Lung (tissue), 12 donors: Measurements from ENCODE around the gene RPS15A. TPM values are rescaled to one million over a fixed set of nuclear protein-coding genes. Genes with fewer than 3 reads are reported as not detected.
"Not testable (repeated sequence)": the region's sequence is repeated elsewhere in the genome, so short reads cannot be mapped to it uniquely, and the experiment has no call there.

Experiments
- ATAC-seq: fragments of 200-7000 bp; cut with Tn5 transposase; one replicate; pipeline ENCODE4 v1.9.1; 2020; ENCODE audit warnings: moderate number of reproducible peaks; ENCODE audit not compliant: insufficient read depth, low FRiP score
- DNase-seq, 3 donors: peaks; one replicate each; pipeline ENCODE4 v3.0.0-alpha.2; 2013 to 2017
- H3K27ac ChIP-seq, 2 donors: one replicate each; pipeline ENCODE4 v1.5.1; 2013; ENCODE audit warnings: mild to moderate bottlenecking in 2 of 2, moderate library complexity in 2 of 2, control low read depth in 1 of 2, inconsistent platforms in 1 of 2, low read depth in 1 of 2, low read length in 1 of 2
- H3K27me3 ChIP-seq, 3 donors: one replicate each; pipeline ENCODE4 v1.5.1; 2013; ENCODE audit warnings: low read length in 2 of 3; ENCODE audit not compliant: control insufficient read depth in 3 of 3, insufficient read depth in 3 of 3
- H3K36me3 ChIP-seq, 4 donors: one replicate each; pipeline ENCODE4 v1.5.1; 2013; ENCODE audit warnings: low read length in 4 of 4, mild to moderate bottlenecking in 1 of 4, moderate library complexity in 1 of 4; ENCODE audit not compliant: control insufficient read depth in 4 of 4, insufficient read depth in 4 of 4
- H3K4me1 ChIP-seq, 5 donors: one replicate each; pipeline ENCODE4 v1.5.1; 2013; ENCODE audit warnings: low read length in 5 of 5, mild to moderate bottlenecking in 2 of 5, moderate library complexity in 1 of 5; ENCODE audit not compliant: control insufficient read depth in 5 of 5, insufficient read depth in 5 of 5
- H3K4me3 ChIP-seq: one replicate; pipeline ENCODE4 v1.5.1; 2013; ENCODE audit warnings: mild to moderate bottlenecking, control low read depth, moderate library complexity
- H3K9ac ChIP-seq, 2 donors: one replicate each; pipeline ENCODE4 v1.5.1; 2013; ENCODE audit warnings: low read length in 2 of 2, control low read depth in 1 of 2; ENCODE audit not compliant: insufficient read depth in 1 of 2
- H3K9me3 ChIP-seq, 4 donors: one replicate each; pipeline ENCODE4 v1.5.1; 2013; ENCODE audit warnings: low read length in 3 of 4, mild to moderate bottlenecking in 1 of 4, moderate library complexity in 1 of 4; ENCODE audit not compliant: control insufficient read depth in 4 of 4, insufficient read depth in 3 of 4
- CTCF ChIP-seq: IDR thresholded peaks from 2 replicates; pipeline ENCODE4 v1.5.1; 2012; ENCODE audit warnings: mild to moderate bottlenecking; ENCODE audit errors: control extremely low read depth, extremely low read depth
- WGBS, 2 donors: extraction: QIAGEN DNeasy Blood & Tissue Kit; methylation state at CpG; one replicate each; pipeline ENCODE4 v1.1.7; 2013; 5-methylcytosine and 5-hydroxymethylcytosine counted together
- polyA plus RNA-seq, 2 donors: library from polyadenylated mRNA; stranded (reverse); fragments of 200-250 nt; gene quantifications; one replicate each; pipeline ENCODE4 v1.2.1, GENCODE V29; 2013
- total RNA-seq, 2 donors: library from RNA; depleted of rRNA in 1 of 2; stranded (reverse); fragments of >200 nt in 1 of 2; gene quantifications; one replicate each; pipeline ENCODE4 v1.2.1, GENCODE V29; 2014 to 2021
- donor health status: control.
- donor health status: control.
- donor health status: Bipolar disorder and iron deficiency.
- donor health status: healthy.
- donor health status: DM: yes; HTN: yes; CAD: no.

The RPS15A gene
- total and polyA plus RNA-seq, 4 donors: 887 to 3,620 (median 2,162) TPM

- no peak for TF ChIP-seq CTCF
- DNase-seq: no peak
- peaks cover 29 to 47% (median 40%) of the 10 kb centered on the region in 4 donors for H3K36me3 ChIP-seq
Observed at GRCh38 chr16:18782697-18783429, 7.3 kb downstream of the RPS15A start.

GRCh38 chr16:18781232-18781631 is 8.9 kb downstream of the RPS15A start:
- ATAC-seq, H3K27me3 ChIP-seq, H3K9me3 ChIP-seq, H3K9ac ChIP-seq, H3K4me3 ChIP-seq, H3K27ac ChIP-seq, DNase-seq: not testable (repeated sequence)
- WGBS, 2 donors: 87 to 90% methylated on average over 5 to 6 of the region's 6 CpGs
- peaks cover 25 to 33% (median 30%) of the 10 kb centered on the region in 4 donors for H3K36me3 ChIP-seq
- peaks cover 1 to 11% (median 4%) of the 10 kb centered on the region in 5 donors for H3K4me1 ChIP-seq

More at GRCh38 chr16:18782697-18783429, 7.3 kb downstream of the RPS15A start:
- 89 to 90% methylated on average over 8 of the region's 8 CpGs for WGBS, 2 donors
- Histone ChIP-seq H3K4me3 (no peak overlapping the region), H3K27ac (no peak overlapping the region), H3K9me3 (no peaks in the 10 kb centered on the region), H3K4me1 (peaks cover 10 to 19% (median 12%) of the 10 kb centered on the region in 5 donors), H3K27me3 (no peaks in the 10 kb centered on the region), H3K9ac (no peak overlapping the region)
- ATAC-seq: no peak

- not testable (repeated sequence) for H3K4me3 ChIP-seq, DNase-seq, H3K27ac ChIP-seq, H3K4me1 ChIP-seq, H3K9me3 ChIP-seq, H3K27me3 ChIP-seq, H3K9ac ChIP-seq, ATAC-seq
- H3K36me3 ChIP-seq: peaks cover 18 to 27% (median 25%) of the 10 kb centered on the region in 4 donors
- 72 to 76% methylated on average over 7 to 8 of the region's 8 CpGs for WGBS, 2 donors
Observed at GRCh38 chr16:18780460-18781026, 9.6 kb downstream of the RPS15A start.

- DNase-seq, H3K9ac ChIP-seq, H3K9me3 ChIP-seq, H3K36me3 ChIP-seq, ATAC-seq, H3K27me3 ChIP-seq, H3K4me1 ChIP-seq, H3K27ac ChIP-seq, H3K4me3 ChIP-seq: not testable (repeated sequence)
- 95 to 100% methylated on average over 1 of the region's 1 CpG for WGBS, 2 donors
Observed at GRCh38 chr16:18777664-18778063, 12.5 kb downstream of the RPS15A start.

GRCh38 chr16:18776334-18776733 is 13.8 kb downstream of the RPS15A start:
- ATAC-seq, DNase-seq, H3K4me3 ChIP-seq, H3K4me1 ChIP-seq, H3K36me3 ChIP-seq, H3K9me3 ChIP-seq, H3K27me3 ChIP-seq, H3K9ac ChIP-seq, H3K27ac ChIP-seq: not testable (repeated sequence)
- 52 to 59% methylated on average over 5 of the region's 5 CpGs for WGBS, 2 donors

- H3K36me3 ChIP-seq, H3K27me3 ChIP-seq, H3K4me1 ChIP-seq, ATAC-seq, H3K9ac ChIP-seq, DNase-seq, H3K9me3 ChIP-seq, H3K4me3 ChIP-seq, H3K27ac ChIP-seq: not testable (repeated sequence)
- 51 to 79% methylated on average over 4 of the region's 4 CpGs for WGBS, 2 donors
Observed at GRCh38 chr16:18774651-18775050, 15.5 kb downstream of the RPS15A start.

- not testable (repeated sequence) for H3K9me3 ChIP-seq, ATAC-seq, H3K4me3 ChIP-seq, H3K36me3 ChIP-seq, H3K27me3 ChIP-seq, H3K27ac ChIP-seq, DNase-seq, H3K9ac ChIP-seq, H3K4me1 ChIP-seq
- WGBS, 2 donors: 41 to 63% methylated on average over 7 of the region's 7 CpGs
Observed at GRCh38 chr16:18772171-18772570, 18.0 kb downstream of the RPS15A start.
